Subcutaneous adipose tissue (tissue), 4 donors: ENCODE measurements around the gene NHEJ1. TPM values are rescaled to one million over a fixed set of nuclear protein-coding genes. Genes with fewer than 3 reads are reported as not detected.

Experiments used
- CTCF ChIP-seq: fragments of 450-650 bp; IDR thresholded peaks from one replicate; pipeline ENCODE4 v1.5.1; 2016; ENCODE audit warnings: low read depth, mild to moderate bottlenecking, control low read depth, antibody characterized with exemption, moderate library complexity
- total RNA-seq, 4 donors: library from RNA; depleted of rRNA; stranded (reverse); fragments of >200 nt; gene quantifications; one replicate each; pipeline ENCODE4 v1.1.0, GENCODE V29; 2016

NHEJ1 gene
- total RNA-seq, 4 donors from 2014 or later = 14.3 to 27.7 (median 19.4) TPM

GRCh38 chr2:219157396-219157795, 3.2 kb downstream of the NHEJ1 start:
- TF ChIP-seq CTCF = no peak

- TF ChIP-seq CTCF = no peak
Measured at GRCh38 chr2:219155054-219155644, 5.5 kb downstream of the NHEJ1 start.

- no peak for TF ChIP-seq CTCF
Measured at GRCh38 chr2:219149667-219150066, 10.9 kb downstream of the NHEJ1 start.

- TF ChIP-seq CTCF = no peak
Measured at GRCh38 chr2:219142329-219142728, 18.3 kb downstream of the NHEJ1 start.

- no peak for TF ChIP-seq CTCF
Measured at GRCh38 chr2:219140722-219141121, 19.9 kb downstream of the NHEJ1 start.

- no peak for TF ChIP-seq CTCF
Measured at GRCh38 chr2:219133976-219134375, 26.6 kb downstream of the NHEJ1 start.

- TF ChIP-seq CTCF = no peak
Measured at GRCh38 chr2:219131744-219132143, 28.9 kb downstream of the NHEJ1 start.
